ENCODE results near the gene CNNM2.

DNA sequence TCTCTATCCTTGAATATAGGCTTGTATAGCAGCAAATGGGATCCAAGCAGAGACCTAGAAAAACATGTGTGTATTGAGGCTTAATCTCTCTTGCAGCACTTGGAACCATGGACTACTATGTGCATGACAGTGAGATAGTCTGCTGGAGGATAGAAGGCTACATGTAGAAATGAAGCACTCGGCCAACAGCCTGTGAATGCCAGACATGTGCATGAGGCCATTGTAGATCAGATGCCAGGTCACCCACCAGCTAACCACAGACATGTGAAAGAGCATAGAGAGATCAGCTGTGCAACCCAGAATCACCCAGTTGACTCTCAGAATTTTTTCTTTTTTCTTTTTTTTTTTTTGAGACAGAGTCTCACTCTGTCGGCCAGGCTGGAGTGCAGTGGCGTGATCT lies 184.1 kb downstream of the CNNM2 start:
- no peak for TF ChIP-seq CTCF (IDR thresholded peaks at IDR 0.05)
- TF ChIP-seq POLR2A (IDR thresholded peaks at IDR 0.05): no peak
- no peak for TF ChIP-seq POLR2AphosphoS5 (IDR thresholded peaks at IDR 0.05)

Measured in prostate gland (tissue), 2 donors.